H1 (cell line): ENCODE results near the gene ACVR1. TPM values are rescaled to one million over a fixed set of nuclear protein-coding genes. Genes with fewer than 3 reads are reported as not detected.

ENCODE experiments used
- CTCF ChIA-PET: fragments of 300-600 bp; sonication (Branson Sonifier 250); formaldehyde crosslinking; loops from one replicate; lab custom pipeline; 2021; ENCODE audit not compliant: partially characterized antibody; lab: Charles Lee
- POLR2A ChIA-PET: fragments of 300-600 bp; sonication (Branson Sonifier 250); formaldehyde crosslinking; loops from one replicate; lab custom pipeline; 2021; ENCODE audit warnings: inconsistent platforms; ENCODE audit not compliant: partially characterized antibody; lab: Charles Lee
- DNase-seq, 2 experiments: peaks; one replicate each; pipeline versions ENCODE4 v3.0.0 to v3.0.0-alpha.2; 2010 to 2022; ENCODE audit warnings: low spot score in 2 of 2, low read depth in 1 of 2, mixed read lengths in 1 of 2
- FAIRE-seq: peaks from 2 replicates; lab custom pipeline; 2011; peaks lifted over from hg19 to GRCh38; lab: Jason Lieb, UNC
- H2AFZ ChIP-seq: 2 replicates; pipeline ENCODE4 v1.8.1; 2012; ENCODE audit warnings: low read length, inconsistent platforms
- H2AK5ac ChIP-seq: 2 replicates; pipeline ENCODE4 v1.6.1; 2013; ENCODE audit warnings: low read depth, low read length
- H2BK120ac ChIP-seq: replicated peaks from 2 replicates; pipeline ENCODE3; 2013; ENCODE audit warnings: low read depth, low read length, inconsistent platforms
- H2BK12ac ChIP-seq: 2 replicates; pipeline ENCODE4 v1.6.1; 2013; ENCODE audit warnings: low read depth, low read length
- H2BK15ac ChIP-seq: 2 replicates; pipeline ENCODE4 v1.6.1; 2013; ENCODE audit warnings: low read length
- H2BK20ac ChIP-seq: 2 replicates; pipeline ENCODE4 v1.6.1; 2013; ENCODE audit warnings: low read length
- H2BK5ac ChIP-seq: 2 replicates; pipeline ENCODE4 v1.6.1; 2013; ENCODE audit warnings: low read depth, low read length
- H3K14ac ChIP-seq: 2 replicates; pipeline ENCODE4 v1.6.1; 2013; ENCODE audit warnings: inconsistent platforms; ENCODE audit not compliant: insufficient read length
- H3K18ac ChIP-seq: 2 replicates; pipeline ENCODE4 v1.6.1; 2013; ENCODE audit warnings: low read length; ENCODE audit errors: extremely low read depth
- H3K23ac ChIP-seq: 2 replicates; pipeline ENCODE4 v1.6.1; 2013; ENCODE audit warnings: inconsistent platforms; ENCODE audit not compliant: insufficient read length
- H3K23me2 ChIP-seq: 2 replicates; pipeline ENCODE4 v1.6.1; 2013; ENCODE audit warnings: low read depth, low read length
- H3K27ac ChIP-seq: 2 replicates; pipeline ENCODE4 v1.6.1; 2011; ENCODE audit warnings: low read depth, low read length, inconsistent platforms
- H3K27me3 ChIP-seq, 4 experiments: replicated peaks in 1 of 4; 1 replicate in 1 of 4; 2 replicates in 3 of 4; pipeline versions ENCODE4 v1.6.1 to v1.8.1; 2011 to 2013; ENCODE audit warnings: low read length in 3 of 4, mild to moderate bottlenecking in 3 of 4, inconsistent platforms in 2 of 4, mixed read lengths in 2 of 4, moderate library complexity in 1 of 4; ENCODE audit not compliant: control insufficient read depth in 3 of 4, insufficient read depth in 3 of 4; ENCODE audit errors: extremely low read depth in 1 of 4
- H3K36me3 ChIP-seq, 4 experiments: 2 replicates each; pipeline versions ENCODE4 v1.6.1 to v1.8.1; 2011 to 2013; ENCODE audit warnings: mild to moderate bottlenecking in 4 of 4, low read length in 3 of 4, moderate library complexity in 2 of 4, control low read depth in 1 of 4, inconsistent platforms in 1 of 4; ENCODE audit not compliant: insufficient read depth in 4 of 4, control insufficient read depth in 2 of 4
- H3K4ac ChIP-seq: replicated peaks from 2 replicates; pipeline ENCODE3; 2013; ENCODE audit warnings: low read length, low read depth, mixed read lengths, inconsistent platforms; ENCODE audit not compliant: insufficient read length
- H3K4me1 ChIP-seq, 4 experiments: replicated peaks in 1 of 4; 1 replicate in 1 of 4; 2 replicates in 3 of 4; pipeline versions ENCODE4 v1.6.1 to v1.8.1; 2011 to 2013; ENCODE audit warnings: low read length in 3 of 4, inconsistent platforms in 2 of 4, mixed read lengths in 1 of 4; ENCODE audit not compliant: insufficient read depth in 4 of 4, control insufficient read depth in 3 of 4
- H3K4me2 ChIP-seq, 2 experiments: 2 replicates each; pipeline versions ENCODE4 v1.6.1 to v1.8.1; 2011 to 2013; ENCODE audit warnings: low read depth in 2 of 2, low read length in 2 of 2, control low read depth in 1 of 2, inconsistent platforms in 1 of 2, mild to moderate bottlenecking in 1 of 2; ENCODE audit not compliant: insufficient read depth in 1 of 2
- H3K4me3 ChIP-seq, 4 experiments: fragments of 200-600, 300-600 bp in 1 of 4; sonication (generic), shearing (Covaris generic), sonication (Bioruptor Twin) in 1 of 4; 2 replicates each; pipeline versions ENCODE4 v1.5.1 to v1.8.1; 2011 to 2016; ENCODE audit warnings: low read length in 4 of 4, low read depth in 3 of 4, control low read depth in 2 of 4, inconsistent platforms in 2 of 4, mild to moderate bottlenecking in 2 of 4, mixed read lengths in 1 of 4, moderate library complexity in 1 of 4; ENCODE audit not compliant: insufficient read depth in 2 of 4; ENCODE audit errors: extremely low read depth in 1 of 4
- H3K56ac ChIP-seq: replicated peaks from 2 replicates; pipeline ENCODE3; 2013; ENCODE audit warnings: low read depth, mild to moderate bottlenecking, mixed read lengths, low read length, inconsistent platforms; ENCODE audit not compliant: insufficient read length
- H3K79me1 ChIP-seq: 2 replicates; pipeline ENCODE4 v1.6.1; 2013; ENCODE audit warnings: low read depth, low read length, control low read depth
- H3K79me2 ChIP-seq, 2 experiments: 2 replicates each; pipeline versions ENCODE4 v1.6.1 to v1.8.1; 2012 to 2013; ENCODE audit warnings: low read length in 2 of 2, mild to moderate bottlenecking in 2 of 2, inconsistent platforms in 1 of 2; ENCODE audit not compliant: insufficient read depth in 2 of 2, control insufficient read depth in 1 of 2
- H3K9ac ChIP-seq, 4 experiments: replicated peaks in 1 of 4; 1 replicate in 1 of 4; 2 replicates in 3 of 4; pipeline versions ENCODE4 v1.6.1 to v1.8.1; 2011 to 2013; ENCODE audit warnings: low read depth in 3 of 4, low read length in 3 of 4, control low read depth in 2 of 4, mild to moderate bottlenecking in 2 of 4, moderate library complexity in 2 of 4, inconsistent platforms in 1 of 4; ENCODE audit errors: extremely low read depth in 1 of 4
- H3K9me3 ChIP-seq, 2 experiments: 2 replicates each; pipeline versions ENCODE4 v1.6.1 to v1.8.1; 2012 to 2013; ENCODE audit warnings: mild to moderate bottlenecking in 2 of 2, moderate library complexity in 2 of 2, control low read depth in 1 of 2, inconsistent platforms in 1 of 2, low read depth in 1 of 2, low read length in 1 of 2, mixed read lengths in 1 of 2; ENCODE audit not compliant: insufficient read depth in 2 of 2
- H4K20me1 ChIP-seq, 2 experiments: replicated peaks in 1 of 2; 2 replicates each; pipeline versions ENCODE3 to v1.8.1; 2011 to 2013; ENCODE audit warnings: inconsistent platforms in 2 of 2, low read length in 2 of 2, mild to moderate bottlenecking in 1 of 2; ENCODE audit not compliant: insufficient read depth in 2 of 2, control insufficient read depth in 1 of 2
- H4K5ac ChIP-seq: 2 replicates; pipeline ENCODE4 v1.6.1; 2013; ENCODE audit warnings: low read length, low read depth, mixed read lengths, inconsistent platforms; ENCODE audit not compliant: insufficient read length
- H4K8ac ChIP-seq: 2 replicates; pipeline ENCODE4 v1.8.0; 2013; ENCODE audit warnings: mild to moderate bottlenecking, moderate library complexity, low read length, inconsistent platforms; ENCODE audit not compliant: insufficient read depth; ENCODE audit errors: extremely low read depth
- H4K91ac ChIP-seq: replicated peaks from 2 replicates; pipeline ENCODE3; 2013; ENCODE audit warnings: low read length, mixed read lengths, inconsistent platforms; ENCODE audit not compliant: insufficient read length
- CBX5 ChIP-seq: fragments of 300-800, 300-1000 bp; sonication (generic); IDR thresholded peaks from 2 replicates; pipeline ENCODE4 v1.7.1; 2016; ENCODE audit warnings: antibody characterized with exemption, low read length, low read depth
- CHD2 ChIP-seq: IDR thresholded peaks from 2 replicates; pipeline ENCODE4 v1.6.1; 2012; ENCODE audit warnings: low read length, improper control_type of control experiment
- GTF2F1 ChIP-seq: IDR thresholded peaks from 2 replicates; pipeline ENCODE4 v1.6.1; 2012; ENCODE audit warnings: low read depth, low read length, improper control_type of control experiment, borderline replicate concordance
- KDM1A ChIP-seq: fragments of 200-600, 300-600 bp; sonication (generic); IDR thresholded peaks from 2 replicates; pipeline ENCODE4 v1.7.1; 2016; ENCODE audit warnings: mild to moderate bottlenecking, low read length, borderline replicate concordance
- KDM5A ChIP-seq: fragments of 200-600 bp; IDR thresholded peaks from 2 replicates; pipeline ENCODE4 v1.7.1; 2012; ENCODE audit warnings: mild to moderate bottlenecking, low read length, inconsistent platforms, mixed read lengths
- POU5F1 ChIP-seq: IDR thresholded peaks from 2 replicates; pipeline ENCODE4 v1.6.1; 2011; ENCODE audit warnings: low read depth, mild to moderate bottlenecking, low read length, moderate library complexity
- SIRT6 ChIP-seq: IDR thresholded peaks from one replicate; pipeline ENCODE4 v1.7.1; 2012; ENCODE audit warnings: low read length, inconsistent platforms
- SUZ12 ChIP-seq: fragments of 200-600 bp; sonication (generic); IDR thresholded peaks from 2 replicates; pipeline ENCODE4 v1.6.1; 2012; ENCODE audit warnings: mild to moderate bottlenecking, inconsistent platforms, low read length, moderate library complexity, mixed read lengths
- YY1 ChIP-seq: IDR thresholded peaks from 2 replicates; pipeline ENCODE4 v1.6.1; 2011; ENCODE audit warnings: low read depth, mild to moderate bottlenecking, low read length
- WGBS, 2 experiments: shearing (Covaris generic) in 1 of 2; methylation state at CpG; one replicate each; pipeline versions ENCODE4 v1.1.6 to v1.1.7; 2013 to 2015; ENCODE audit warnings: low lambda C conversion rate in 2 of 2, mixed read lengths in 2 of 2, inconsistent platforms in 1 of 2, low coverage in 1 of 2, missing lambda C conversion rate in 1 of 2; ENCODE audit not compliant: insufficient replicate concordance in 2 of 2, insufficient coverage in 1 of 2, insufficient read length in 1 of 2; ENCODE audit errors: extremely low coverage in 1 of 2, missing lambda C conversion rate in 1 of 2; 5-methylcytosine and 5-hydroxymethylcytosine counted together
- polyA plus RNA-seq, 7 experiments: library from polyadenylated mRNA; depleted of rRNA in 3 of 7; stranded (reverse) in 5 of 7; unstranded in 2 of 7; fragments of >200 nt in 5 of 7; fragments of 200-250 nt in 2 of 7; gene quantifications; 1 replicate in 5 of 7; 2 replicates in 1 of 7; 4 replicates in 1 of 7; pipeline versions ENCODE4 v1.2.1 to v1.2.3, GENCODE V29; 2011 to 2013; ENCODE audit warnings: missing spikeins in 2 of 7, mixed read lengths in 2 of 7
- total RNA-seq: library from RNA; stranded (reverse); fragmentation: NEBNext Ultra II Directional; extraction: Animal tissue kit (Norgen Biotek cat#: 25700); gene quantifications from 2 replicates; pipeline ENCODE4 v1.2.1, GENCODE V29; 2021
- TF ChIP-seq, protein P1 (sequence below): IDR thresholded peaks from 2 replicates; pipeline ENCODE4 v1.6.1; 2011; ENCODE audit warnings: low read length, improper control_type of control experiment
- TF ChIP-seq, protein P2 (sequence below): IDR thresholded peaks from 2 replicates; pipeline ENCODE4 v1.6.1; 2012; ENCODE audit warnings: low read length, inconsistent platforms

ACVR1 gene
- total and polyA plus RNA-seq, 2 of the 8 experiments (the other 6 are each of a cell fraction or from before 2014, with no cell fraction given) = 8.5 to 17.7 TPM

DNA sequence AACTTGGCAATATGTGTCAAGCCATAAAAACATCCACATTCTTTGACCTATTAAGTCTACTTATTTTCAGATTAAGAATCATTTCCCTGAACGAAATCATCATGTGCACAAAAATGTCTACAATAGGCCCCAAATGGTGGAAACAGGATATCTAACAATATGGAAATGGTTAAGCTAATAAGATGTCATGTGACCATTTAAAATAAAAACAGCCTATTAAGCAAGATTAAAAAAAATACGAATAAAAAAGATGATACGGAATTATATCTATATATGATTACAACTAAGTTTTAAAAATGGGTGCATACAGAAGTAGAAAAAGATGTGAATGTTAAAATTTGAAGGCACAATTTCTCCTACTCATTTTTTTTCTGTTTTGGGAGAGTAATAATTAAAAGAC, 128.8 kb downstream of the ACVR1 start:
- DNase-seq (no peak), FAIRE-seq (no peak)
- Histone ChIP-seq H3K14ac (no peak overlapping the region), H2BK15ac (no peak overlapping the region), H3K27ac (no peak overlapping the region), H4K8ac (no peak overlapping the region), H2BK5ac (no peak overlapping the region), H2AK5ac (no peak overlapping the region), H3K23me2 (no peaks in the 10 kb centered on the region), H3K56ac (no peak overlapping the region), H3K36me3 (no peaks in the 10 kb centered on the region; a peak in 1 of 8 replicates), H3K79me2 (no peaks in the 10 kb centered on the region), H4K91ac (no peak overlapping the region), H4K5ac (no peak overlapping the region), H3K4me2 (no peak overlapping the region), H3K23ac (no peak overlapping the region), H2AFZ (no peak overlapping the region), H3K9me3 (no peaks in the 10 kb centered on the region), H3K4me3 (no peak overlapping the region), H3K9ac (no peak overlapping the region), H3K27me3 (no peaks in the 10 kb centered on the region), H2BK120ac (no peak overlapping the region)
- WGBS, 2 experiments = 88% methylated on average over 3 of the region's 3 CpGs; no CpG with 5 or more reads in 1 of the 2 experiments
- POLR2A ChIA-PET = no interaction called here
- TF ChIP-seq, protein P1, sequence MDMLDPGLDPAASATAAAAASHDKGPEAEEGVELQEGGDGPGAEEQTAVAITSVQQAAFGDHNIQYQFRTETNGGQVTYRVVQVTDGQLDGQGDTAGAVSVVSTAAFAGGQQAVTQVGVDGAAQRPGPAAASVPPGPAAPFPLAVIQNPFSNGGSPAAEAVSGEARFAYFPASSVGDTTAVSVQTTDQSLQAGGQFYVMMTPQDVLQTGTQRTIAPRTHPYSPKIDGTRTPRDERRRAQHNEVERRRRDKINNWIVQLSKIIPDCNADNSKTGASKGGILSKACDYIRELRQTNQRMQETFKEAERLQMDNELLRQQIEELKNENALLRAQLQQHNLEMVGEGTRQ = no peak
- TF ChIP-seq KDM5A (no peak), KDM1A (no peak), CBX5 (no peak), SIRT6 (no peak), YY1 (no peak), CHD2 (no peak), SUZ12 (no peak), GTF2F1 (no peak), POU5F1 (no peak)
- TF ChIP-seq, protein P2, sequence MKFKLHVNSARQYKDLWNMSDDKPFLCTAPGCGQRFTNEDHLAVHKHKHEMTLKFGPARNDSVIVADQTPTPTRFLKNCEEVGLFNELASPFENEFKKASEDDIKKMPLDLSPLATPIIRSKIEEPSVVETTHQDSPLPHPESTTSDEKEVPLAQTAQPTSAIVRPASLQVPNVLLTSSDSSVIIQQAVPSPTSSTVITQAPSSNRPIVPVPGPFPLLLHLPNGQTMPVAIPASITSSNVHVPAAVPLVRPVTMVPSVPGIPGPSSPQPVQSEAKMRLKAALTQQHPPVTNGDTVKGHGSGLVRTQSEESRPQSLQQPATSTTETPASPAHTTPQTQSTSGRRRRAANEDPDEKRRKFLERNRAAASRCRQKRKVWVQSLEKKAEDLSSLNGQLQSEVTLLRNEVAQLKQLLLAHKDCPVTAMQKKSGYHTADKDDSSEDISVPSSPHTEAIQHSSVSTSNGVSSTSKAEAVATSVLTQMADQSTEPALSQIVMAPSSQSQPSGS = no peak
- TF ChIP-seq, all 59 proteins: peak for 0
- H3K18ac ChIP-seq = no peak overlapping the region
- H3K4me1 ChIP-seq = no peaks in the 10 kb centered on the region; a peak in 2 of 7 replicates
- CTCF ChIA-PET = interaction anchor here (0.9 to 1.3 kb wide), 3 partner anchors 9 to 256 kb away, joined by 3 to 4 read pairs (median 3); no protein-coding TSS in a partner anchor
- no peak overlapping the region for H2BK12ac ChIP-seq
- H3K4ac ChIP-seq = no peak overlapping the region
- no peaks in the 10 kb centered on the region for H4K20me1 ChIP-seq
- no peak overlapping the region for H2BK20ac ChIP-seq
- no peaks in the 10 kb centered on the region; the same call in 1 of the 2 replicates for H3K79me1 ChIP-seq
